Motor neuron (in vitro differentiated cells): ENCODE data around the gene FGD2. TPM values are rescaled to one million over a fixed set of nuclear protein-coding genes. Genes with fewer than 3 reads are reported as not detected.

ENCODE experiments used
- ATAC-seq, 8 experiments: fragments of 200-7000 bp; cut with Tn5 transposase; replicated peaks in 6 of 8; 2 replicates each; pipeline ENCODE4 v1.8.0; 2021; ENCODE audit warnings: mild to moderate bottlenecking in 8 of 8, moderate library complexity in 8 of 8
- H3K27ac ChIP-seq, 2 donors: fragments of 250-450 bp; sonication (Bioruptor Pico); 2 replicates each; pipeline ENCODE4 v1.9.0; 2021; ENCODE audit warnings: antibody characterized with exemption in 2 of 2, mild to moderate bottlenecking in 2 of 2, moderate library complexity in 1 of 2
- H3K4me1 ChIP-seq, 2 donors: fragments of 250-450 bp; sonication (Bioruptor Pico); replicated peaks in 1 of 2; 2 replicates each; pipeline ENCODE4 v1.6.1; 2021; ENCODE audit warnings: antibody characterized with exemption in 2 of 2, mild to moderate bottlenecking in 2 of 2, moderate library complexity in 1 of 2
- H3K4me3 ChIP-seq, 5 donors: fragments of 250-450 bp; sonication (Bioruptor Pico); 2 replicates each; pipeline ENCODE4 v1.9.0; 2021; ENCODE audit warnings: antibody characterized with exemption in 5 of 5, mild to moderate bottlenecking in 5 of 5, moderate library complexity in 4 of 5
- WGBS, 10 experiments: fragments of 450-650 bp; shearing (Covaris generic); methylation state at CpG; one replicate each; pipeline ENCODE4 v1.0.0; 2022; 5-methylcytosine and 5-hydroxymethylcytosine counted together
- in situ Hi-C, 9 experiments: fragments of 400-800 bp; cut with MboI; loops; one replicate each; pipeline ENCODE4 v1.15.0; 2021; ENCODE audit warnings: low sequenced_read_pairs in 9 of 9, low pct_unique_long_range_greater_than_20kb in 2 of 9; ENCODE audit not compliant: unreplicated experiment in 9 of 9
- total RNA-seq, 8 experiments: library from RNA; unstranded; fragments of 300-600 nt; gene quantifications; 2 replicates each; pipeline versions ENCODE4 v1.2.3 to v1.2.4, GENCODE V29; 2022

The FGD2 gene
- total RNA-seq, 8 experiments from 2014 or later, result 0.14 to 1.8 (median 0.53) TPM; not detected in 2

DNA sequence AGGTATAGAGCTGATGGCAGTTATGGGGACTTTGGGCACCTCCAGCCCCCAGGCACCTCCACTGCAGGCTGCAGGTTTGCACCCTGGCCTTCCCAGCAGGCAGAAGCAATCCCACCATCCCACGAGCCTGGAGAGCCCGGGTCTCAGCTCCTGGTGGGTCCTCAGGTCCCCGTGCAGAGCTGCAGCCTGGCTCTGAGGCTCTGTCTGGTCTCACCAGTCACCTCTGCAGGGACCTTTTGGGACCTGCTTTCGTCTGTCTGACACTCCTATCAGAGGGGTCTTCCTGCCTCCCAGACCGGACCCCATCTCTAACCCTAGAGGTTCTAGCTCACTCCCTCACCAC lies 41.9 kb downstream of the FGD2 start:
- in situ Hi-C loops, result loop anchor here in 1 of 9 experiments (25.0 kb wide), 1 partner anchor 165 kb away; no protein-coding TSS in a partner anchor
- Histone ChIP-seq H3K4me3 (no peak overlapping the region), H3K27ac (no peak overlapping the region), H3K4me1 (peaks cover 12 to 16% of the 10 kb centered on the region in 2 donors)
- WGBS, 10 experiments, result 0 to 100% (median 84%) methylated on average over 1 to 4 of the region's 5 CpGs; no CpG with 5 or more reads in 5 of the 10 experiments
- ATAC-seq, result no peak

DNA sequence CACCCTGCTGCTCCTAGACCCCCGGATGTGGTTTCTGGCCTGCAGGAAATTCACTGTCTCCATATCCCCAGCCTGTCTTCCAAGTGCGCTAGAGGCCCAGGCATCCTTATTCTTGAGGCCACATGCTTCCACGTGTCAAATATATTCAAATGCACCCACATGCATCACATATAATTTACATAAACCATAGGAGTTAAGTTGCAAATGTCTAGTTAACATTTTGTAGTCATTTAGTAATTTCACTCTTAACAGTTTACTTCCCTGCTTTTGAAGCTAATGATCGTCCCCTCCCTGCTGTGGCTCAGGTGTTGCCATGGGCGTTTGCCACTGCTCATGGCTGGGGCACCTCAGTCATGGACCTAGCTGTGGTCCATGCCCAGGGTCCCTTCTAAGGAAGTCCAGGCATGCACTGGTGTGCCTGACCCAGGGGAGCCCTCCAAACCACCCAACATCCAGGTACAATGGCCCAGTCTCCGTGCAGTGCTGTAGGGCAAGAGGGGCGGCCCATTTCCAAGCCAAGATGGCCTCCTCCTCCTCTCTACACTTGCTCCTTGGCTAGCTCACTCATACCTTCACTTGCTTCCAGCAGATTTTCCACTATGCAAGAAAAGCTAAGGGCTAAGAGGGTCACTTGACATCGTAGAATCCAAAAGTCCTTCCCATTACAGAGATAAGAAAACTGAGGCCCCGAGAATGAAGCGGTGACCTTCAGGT lies 42.4 kb downstream of the FGD2 start:
- no peak overlapping the region for H3K4me3 ChIP-seq
- 72 to 100% (median 85%) methylated on average over 1 to 7 of the region's 10 CpGs; no CpG with 5 or more reads in 2 of the 10 experiments for WGBS, 10 experiments
- ATAC-seq, result peak in 1 of 8 experiments; percentile 30
- in situ Hi-C loops, result loop anchor here in 1 of 9 experiments (25.0 kb wide), 1 partner anchor 164 kb away; no protein-coding TSS in a partner anchor
- H3K27ac ChIP-seq, result no peak overlapping the region
- peaks cover 12 to 16% of the 10 kb centered on the region in 2 donors for H3K4me1 ChIP-seq

DNA sequence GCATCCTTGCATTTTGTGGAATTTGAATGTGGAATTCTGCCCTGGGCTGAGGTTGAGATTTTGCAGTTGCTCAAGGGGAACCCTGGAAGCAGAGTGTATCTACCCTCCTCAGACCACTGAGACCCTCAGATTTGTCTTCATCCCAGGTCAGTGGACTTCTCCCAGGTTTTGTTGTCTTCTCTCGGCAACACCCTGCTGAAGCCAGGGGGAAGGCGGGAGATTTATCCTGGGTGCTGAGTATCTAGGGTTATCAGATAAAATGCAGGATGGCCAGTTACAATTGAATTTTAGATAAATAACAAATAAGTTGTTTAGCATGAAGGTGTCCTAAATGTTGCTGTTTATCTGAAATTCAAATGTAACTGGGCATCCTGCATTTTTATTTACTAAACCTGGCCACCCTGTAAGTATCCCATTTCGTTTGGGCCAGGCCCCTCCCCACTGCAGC lies 43.0 kb downstream of the FGD2 start:
- 0 to 70% (median 46%) methylated on average over 1 to 3 of the region's 3 CpGs; no CpG with 5 or more reads in 4 of the 10 experiments for WGBS, 10 experiments
- peaks cover 12 to 16% of the 10 kb centered on the region in 2 donors for H3K4me1 ChIP-seq
- H3K4me3 ChIP-seq, result no peak overlapping the region
- peak in 2 of 8 experiments; percentile 6 to 12 for ATAC-seq
- in situ Hi-C loops, result loop anchor here in 1 of 9 experiments (25.0 kb wide), 1 partner anchor 164 kb away; no protein-coding TSS in a partner anchor
- H3K27ac ChIP-seq, result no peak overlapping the region

DNA sequence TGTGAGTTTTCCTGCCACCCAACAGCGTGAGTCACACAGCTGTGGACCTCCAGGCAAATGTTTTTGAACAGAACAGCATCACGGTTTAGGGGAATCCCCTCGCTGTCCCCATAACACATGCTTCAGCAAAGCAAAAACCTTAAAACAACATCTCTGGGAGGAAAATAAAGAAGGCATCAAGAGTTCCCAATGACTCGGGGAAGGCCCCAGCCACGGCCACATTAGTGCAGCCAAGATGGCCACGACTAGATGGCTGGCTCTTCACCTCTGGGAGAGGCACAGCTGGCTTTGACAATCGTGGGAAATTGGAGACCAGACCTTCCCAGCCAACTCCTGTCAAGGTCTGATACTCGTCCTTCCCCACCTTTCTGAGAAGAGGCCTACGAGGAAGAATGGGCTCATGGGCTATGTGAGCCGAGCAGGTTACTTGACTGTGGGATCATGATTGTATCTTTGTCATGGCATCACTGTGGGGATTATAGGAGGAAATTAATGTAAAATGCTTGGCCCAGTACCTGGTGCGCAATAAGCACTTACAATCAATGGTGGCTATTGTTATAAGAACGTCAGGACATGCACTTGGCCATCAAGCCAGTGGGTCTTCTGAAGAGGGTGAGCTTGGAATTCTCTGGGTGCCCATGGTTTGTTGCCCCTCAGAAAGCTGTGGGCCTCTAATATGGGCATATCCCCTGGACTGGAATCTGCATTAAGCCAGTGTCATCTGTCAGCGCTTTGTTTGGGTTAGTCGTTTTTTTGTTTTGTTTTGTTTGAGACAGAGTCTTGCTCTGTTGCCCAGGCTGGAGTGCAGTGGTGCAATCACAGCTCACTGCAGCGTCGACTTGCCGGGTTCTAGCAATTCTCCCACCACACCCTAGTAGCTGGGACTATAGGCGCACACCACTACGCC lies 43.6 kb downstream of the FGD2 start:
- WGBS, 10 experiments, result 0 to 100% (median 76%) methylated on average over 1 to 13 of the region's 19 CpGs; no CpG with 5 or more reads in 1 of the 10 experiments
- Histone ChIP-seq H3K27ac (no peak overlapping the region), H3K4me3 (no peak overlapping the region), H3K4me1 (peaks cover 12 to 16% of the 10 kb centered on the region in 2 donors)
- ATAC-seq, result peak in 3 of 8 experiments; percentile 71 to 91 (median 75)
- in situ Hi-C loops, result loop anchor here in 1 of 9 experiments (25.0 kb wide), 1 partner anchor 163 kb away; no protein-coding TSS in a partner anchor

DNA sequence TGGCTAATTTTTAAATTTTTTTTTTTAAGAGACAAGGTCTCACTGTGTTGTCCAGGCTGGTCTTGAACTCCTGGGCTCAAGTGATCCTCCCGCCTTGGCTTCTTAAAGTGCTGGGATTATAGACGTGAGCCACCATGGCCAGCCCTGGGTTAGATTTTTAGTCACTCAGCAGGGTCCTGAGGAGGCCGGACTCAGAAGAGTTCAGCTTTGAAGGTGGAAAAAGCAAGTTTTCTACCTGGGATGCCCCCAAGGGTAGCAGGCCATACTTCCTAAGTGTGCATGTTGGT lies 44.2 kb downstream of the FGD2 start:
- 69 to 100% (median 100%) methylated on average over 1 to 3 of the region's 3 CpGs; no CpG with 5 or more reads in 5 of the 10 experiments for WGBS, 10 experiments
- peaks cover 12 to 16% of the 10 kb centered on the region in 2 donors for H3K4me1 ChIP-seq
- no peak for ATAC-seq
- in situ Hi-C loops, result loop anchor here in 8 of 9 experiments (10.0 to 25.0 kb wide), 3 partner anchors 113 to 163 kb away; partner anchors contain the start of gene PIM1 (in 8 of the 8)
- no peak overlapping the region for H3K4me3 ChIP-seq
- no peak overlapping the region for H3K27ac ChIP-seq

DNA sequence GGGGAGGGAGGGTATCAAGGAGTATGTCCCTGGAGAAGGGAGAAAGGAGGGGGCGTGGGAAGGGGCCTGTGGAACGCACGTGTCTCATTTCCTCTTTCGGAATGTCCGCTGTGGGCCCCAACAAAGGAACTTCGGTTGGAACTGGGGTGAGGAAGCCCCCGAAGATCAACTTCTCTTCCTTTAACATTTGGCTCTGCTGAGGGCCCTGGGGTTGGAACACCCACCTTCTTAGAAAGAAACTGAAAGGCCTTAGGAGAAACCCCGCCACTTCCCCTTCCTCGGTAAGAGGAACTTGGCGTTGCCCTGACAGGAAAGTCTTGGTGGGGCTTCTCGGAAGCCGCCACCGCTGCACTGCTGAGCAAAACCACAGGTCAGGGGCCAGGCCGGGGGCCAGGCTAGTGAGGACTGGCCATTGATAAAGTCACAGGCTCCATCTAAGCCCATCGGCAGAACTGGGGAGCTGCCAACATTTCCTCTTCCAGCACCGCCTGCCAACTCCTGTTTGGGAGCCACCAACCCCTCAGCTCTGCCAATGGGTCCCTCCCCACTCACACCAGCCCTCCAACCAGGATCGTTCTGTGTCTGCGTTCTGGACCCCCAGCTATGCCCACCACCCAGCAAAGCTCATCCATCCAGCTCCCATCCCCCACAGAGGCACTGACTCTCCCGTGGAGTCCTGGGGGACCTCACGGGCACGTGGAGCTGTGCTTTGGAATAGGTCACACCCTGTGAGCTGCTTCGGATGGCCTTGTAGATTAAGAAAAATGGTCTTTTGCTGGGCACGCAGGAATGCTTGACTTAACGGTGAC lies 44.8 kb downstream of the FGD2 start:
- in situ Hi-C loops, result loop anchor here in 8 of 9 experiments (10.0 to 25.0 kb wide), 2 partner anchors 112 to 125 kb away; partner anchors contain the start of gene PIM1 (in 8 of the 8)
- ATAC-seq, result no peak
- Histone ChIP-seq H3K4me1 (peaks cover 12 to 16% of the 10 kb centered on the region in 2 donors), H3K4me3 (no peak overlapping the region), H3K27ac (peak overlapping the region; percentile 20 to 40)
- WGBS, 10 experiments, result 40 to 88% (median 75%) methylated on average over 2 to 12 of the region's 24 CpGs; no CpG with 5 or more reads in 2 of the 10 experiments

DNA sequence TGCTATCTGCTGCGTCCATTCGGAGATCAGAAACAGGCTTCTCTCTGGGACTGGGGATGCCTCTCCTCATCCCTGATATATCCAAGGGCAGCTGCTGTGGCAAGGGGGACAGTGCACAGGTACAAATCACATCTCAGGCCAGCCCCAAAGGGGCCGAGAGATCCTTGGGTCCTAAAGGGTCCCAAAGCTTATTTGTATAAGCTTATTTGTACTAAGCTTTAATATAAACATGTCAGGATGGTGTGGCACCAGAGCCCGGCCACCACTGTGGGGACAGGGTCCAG lies 45.3 kb downstream of the FGD2 start:
- in situ Hi-C loops, result loop anchor here in 8 of 9 experiments (10.0 to 25.0 kb wide), 2 partner anchors 112 to 124 kb away; partner anchors contain the start of gene PIM1 (in 8 of the 8)
- Histone ChIP-seq H3K27ac (peak overlapping the region; percentile 20 to 40), H3K4me3 (no peak overlapping the region), H3K4me1 (peaks cover 12 to 16% of the 10 kb centered on the region in 2 donors)
- WGBS, 10 experiments, result 80 to 100% (median 92%) methylated on average over 1 to 3 of the region's 4 CpGs; no CpG with 5 or more reads in 6 of the 10 experiments
- ATAC-seq, result peak in 2 of 8 experiments; percentile 0

DNA sequence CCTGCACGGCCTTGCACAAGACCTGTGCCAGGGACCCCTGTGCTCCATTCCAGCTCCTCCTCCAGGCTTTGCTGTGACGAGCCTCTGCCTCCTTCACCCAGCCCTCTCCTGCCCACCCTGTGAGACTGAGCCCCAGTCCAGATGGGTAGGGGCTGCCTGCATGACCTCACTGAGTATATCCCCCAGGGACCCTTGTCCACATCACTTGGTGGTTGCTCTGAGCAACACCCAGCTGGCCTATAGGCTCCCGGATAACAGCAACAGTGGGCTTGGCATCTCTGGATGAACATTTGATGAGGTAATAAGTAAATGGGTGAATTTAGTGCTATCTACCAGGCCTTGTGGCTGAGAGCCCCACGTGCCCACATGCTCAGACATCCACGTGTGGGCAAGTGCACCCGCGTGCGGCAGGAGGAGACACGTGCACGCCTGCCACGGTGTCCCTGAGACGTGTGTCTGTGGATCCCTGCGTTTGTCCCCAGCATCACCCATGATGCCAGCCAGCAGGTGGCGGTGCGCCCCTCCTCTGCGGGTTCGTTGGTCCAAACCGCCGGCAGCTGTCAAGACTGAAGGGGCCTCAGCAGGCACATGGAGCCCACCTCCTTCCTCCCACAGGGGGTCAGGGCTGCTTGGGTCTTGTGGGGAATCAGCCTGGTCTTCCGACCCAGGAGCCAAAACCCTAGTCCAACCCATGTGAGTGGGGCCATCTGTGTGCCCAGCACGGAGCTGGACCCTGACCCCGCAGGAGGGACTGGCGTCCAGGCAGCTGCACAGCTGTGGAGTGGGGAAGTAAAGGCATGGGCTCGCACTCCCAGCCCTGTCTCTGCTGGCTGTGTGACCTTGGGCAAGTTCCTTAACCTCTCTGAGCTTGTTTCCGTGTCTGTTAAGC lies 45.9 kb downstream of the FGD2 start:
- peak overlapping the region; percentile 20 to 40 for H3K27ac ChIP-seq
- in situ Hi-C loops, result loop anchor here in 8 of 9 experiments (10.0 to 25.0 kb wide), 2 partner anchors 111 to 123 kb away; partner anchors contain the start of gene PIM1 (in 8 of the 8)

DNA sequence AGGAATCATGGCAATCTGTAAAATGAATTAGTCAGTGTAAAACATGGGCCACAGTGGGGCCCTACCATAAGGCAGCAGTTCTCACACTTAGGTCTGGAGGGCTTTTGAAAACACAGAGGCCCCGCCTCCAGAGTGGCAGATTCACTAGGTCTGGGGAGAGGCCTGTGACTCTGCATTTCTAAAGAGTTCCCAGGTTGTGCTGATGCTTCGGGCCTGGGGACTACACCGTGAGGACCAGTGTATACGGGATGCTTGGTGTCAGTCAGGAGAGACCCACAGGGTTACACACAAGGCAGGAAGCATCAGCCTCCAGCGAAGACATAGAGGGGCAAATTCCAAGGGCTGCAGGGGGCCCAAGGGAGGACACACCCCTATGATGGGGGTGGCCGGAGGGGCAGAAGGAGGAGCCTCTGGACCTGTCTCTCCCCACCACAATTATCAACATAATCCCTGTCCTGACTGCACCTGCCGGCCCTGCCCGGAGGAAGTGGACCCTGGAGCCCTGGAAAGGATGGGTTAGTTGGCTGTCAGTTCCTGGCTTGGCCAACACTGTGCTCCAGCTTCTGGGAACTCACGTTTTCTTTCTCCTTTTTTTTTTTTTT lies 46.7 kb downstream of the FGD2 start:
- in situ Hi-C loops, result loop anchor here in 8 of 9 experiments (10.0 to 25.0 kb wide), 2 partner anchors 110 to 123 kb away; partner anchors contain the start of gene PIM1 (in 8 of the 8)
- H3K4me3 ChIP-seq, result no peak overlapping the region

More for the DNA sequence above, 45.9 kb downstream of the FGD2 start:
- peak; percentile 46 to 92 (median 88) for ATAC-seq
- Histone ChIP-seq H3K4me1 (peaks cover 12 to 16% of the 10 kb centered on the region in 2 donors), H3K4me3 (peak overlapping the region in 2 of 5 donors; percentile 0 to 1)
- 13 to 83% (median 60%) methylated on average over 1 to 8 of the region's 25 CpGs; no CpG with 5 or more reads in 5 of the 10 experiments for WGBS, 10 experiments

DNA sequence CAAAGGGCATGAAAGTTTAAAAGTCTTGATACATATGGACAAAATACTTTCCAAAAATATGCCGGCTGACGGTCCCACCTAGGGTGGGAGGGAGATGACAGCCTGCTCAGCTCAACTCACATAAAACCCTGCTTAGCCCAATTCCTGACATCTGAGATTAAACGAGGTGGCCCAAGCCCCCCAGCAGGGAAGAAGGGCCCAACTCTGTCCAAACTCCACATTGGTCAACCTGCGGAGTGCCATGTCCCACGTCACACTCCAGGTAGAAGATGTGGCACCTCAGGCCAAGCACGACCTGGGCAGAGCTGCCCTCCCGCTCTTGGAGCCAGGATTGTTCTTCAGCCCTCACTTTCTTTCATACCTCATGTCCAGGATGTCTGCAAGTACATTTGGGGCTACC lies 48.2 kb downstream of the FGD2 start:
- in situ Hi-C loops, result loop anchor here in 8 of 9 experiments (10.0 to 25.0 kb wide), 2 partner anchors 109 to 121 kb away; partner anchors contain the start of gene PIM1 (in 8 of the 8)
- Histone ChIP-seq H3K27ac (no peak overlapping the region), H3K4me1 (peaks cover 12 to 16% of the 10 kb centered on the region in 2 donors), H3K4me3 (no peak overlapping the region)
- 30 to 100% (median 71%) methylated on average over 2 to 6 of the region's 7 CpGs; no CpG with 5 or more reads in 6 of the 10 experiments for WGBS, 10 experiments
- no peak for ATAC-seq

More for the DNA sequence above, 46.7 kb downstream of the FGD2 start:
- Histone ChIP-seq H3K27ac (no peak overlapping the region), H3K4me1 (peaks cover 12 to 16% of the 10 kb centered on the region in 2 donors)
- 10 to 70% (median 59%) methylated on average over 1 to 5 of the region's 9 CpGs; no CpG with 5 or more reads in 5 of the 10 experiments for WGBS, 10 experiments
- ATAC-seq, result peak in 1 of 8 experiments; percentile 5
